Kidney epithelial cell (primary cell): ENCODE data around the gene ATP5IF1. TPM values are rescaled to one million over a fixed set of nuclear protein-coding genes. Genes with fewer than 3 reads are reported as not detected.

Source experiments
- DNase-seq: peaks from one replicate; pipeline ENCODE4 v3.0.0-alpha.2; 2010; ENCODE audit warnings: low read depth
- H3K27me3 ChIP-seq: 2 replicates; pipeline ENCODE4 v1.6.0; 2011; ENCODE audit warnings: low read length; ENCODE audit not compliant: control insufficient read depth, insufficient read depth
- H3K36me3 ChIP-seq: 2 replicates; pipeline ENCODE4 v1.5.1; 2011; ENCODE audit warnings: low read length; ENCODE audit not compliant: control insufficient read depth, insufficient read depth
- H3K4me3 ChIP-seq: 2 replicates; pipeline ENCODE4 v1.5.1; 2011; ENCODE audit warnings: low read depth, mild to moderate bottlenecking, control low read depth, low read length
- CTCF ChIP-seq: IDR thresholded peaks from 2 replicates; pipeline ENCODE4 v1.5.1; 2011; ENCODE audit warnings: mild to moderate bottlenecking, moderate library complexity, low read length, control low read depth, inconsistent platforms; ENCODE audit not compliant: insufficient read depth, poor library complexity, severe bottlenecking
- total RNA-seq: library from RNA; depleted of rRNA; stranded (reverse); fragments of >200 nt; gene quantifications from 2 replicates; pipeline ENCODE4 v1.2.3, GENCODE V29; 2015

ATP5IF1 gene
- total RNA-seq, 1 donor from 2014 or later, result 247 TPM

DNA sequence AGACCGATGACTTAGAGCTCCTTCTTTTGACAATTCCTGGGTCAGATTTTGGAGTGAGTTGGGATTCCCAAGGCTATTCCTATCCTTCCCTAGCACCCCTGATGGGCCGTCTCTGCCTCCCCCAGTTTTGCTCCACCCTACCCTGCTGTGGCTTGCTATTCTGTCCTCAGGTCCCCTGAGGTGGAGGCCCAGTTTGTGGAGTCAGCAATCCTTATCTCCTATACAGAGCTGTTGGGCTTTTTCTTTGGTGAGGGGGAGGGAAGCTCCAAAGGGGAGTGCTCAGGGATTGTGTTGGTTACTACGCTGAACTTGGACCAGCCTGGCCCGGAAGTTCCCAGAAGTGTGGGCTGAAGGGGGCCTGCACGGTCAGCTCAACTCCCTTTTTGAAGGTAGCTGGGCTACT, 31.0 kb downstream of the ATP5IF1 start:
- no peaks in the 10 kb centered on the region for H3K27me3 ChIP-seq
- no peak overlapping the region for H3K4me3 ChIP-seq
- no peak for DNase-seq
- TF ChIP-seq CTCF, result no peak
- no peaks in the 10 kb centered on the region for H3K36me3 ChIP-seq

- no peaks in the 10 kb centered on the region for H3K27me3 ChIP-seq
- H3K4me3 ChIP-seq, result no peak overlapping the region
- DNase-seq, result no peak
- TF ChIP-seq CTCF, result no peak
- peaks cover 2% of the 10 kb centered on the region for H3K36me3 ChIP-seq
Measured at GRCh38 chr1:28267633-28268032, 31.7 kb downstream of the ATP5IF1 start.

GRCh38 chr1:28269529-28269928, 33.6 kb downstream of the ATP5IF1 start:
- Histone ChIP-seq H3K4me3 (no peak overlapping the region), H3K27me3 (no peaks in the 10 kb centered on the region), H3K36me3 (peaks cover 2% of the 10 kb centered on the region)
- no peak for TF ChIP-seq CTCF
- no peak for DNase-seq

DNA sequence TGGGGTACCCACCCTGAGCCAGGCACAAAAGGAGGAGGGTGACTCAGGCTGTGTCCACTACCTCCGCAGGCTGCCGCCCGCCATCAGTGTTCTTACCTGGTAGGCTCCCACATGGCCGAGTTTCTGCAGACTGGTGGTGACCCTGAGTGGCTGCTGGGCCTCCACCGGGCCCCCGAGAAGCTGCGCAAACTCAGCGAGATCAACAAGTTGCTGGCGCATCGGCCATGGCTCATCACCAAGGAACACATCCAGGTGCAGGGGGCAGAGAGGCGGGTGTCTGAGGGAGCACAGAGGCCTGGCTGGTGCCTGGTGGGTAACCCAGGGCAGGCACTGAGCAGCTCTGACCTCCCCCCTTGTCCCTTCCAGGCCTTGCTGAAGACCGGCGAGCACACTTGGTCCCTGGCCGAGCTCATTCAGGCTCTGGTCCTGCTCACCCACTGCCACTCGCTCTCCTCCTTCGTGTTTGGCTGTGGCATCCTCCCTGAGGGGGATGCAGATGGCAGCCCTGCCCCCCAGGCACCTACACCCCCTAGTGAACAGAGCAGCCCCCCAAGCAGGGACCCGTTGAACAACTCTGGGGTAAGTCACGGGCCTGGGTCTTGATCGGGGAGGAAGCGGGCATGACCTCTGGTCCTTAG, 36.4 kb downstream of the ATP5IF1 start:
- TF ChIP-seq CTCF, result no peak
- no peak for DNase-seq
- Histone ChIP-seq H3K36me3 (peaks cover 4% of the 10 kb centered on the region), H3K27me3 (no peaks in the 10 kb centered on the region), H3K4me3 (no peak overlapping the region)

GRCh38 chr1:28273216-28273860, 37.4 kb downstream of the ATP5IF1 start:
- Histone ChIP-seq H3K27me3 (no peaks in the 10 kb centered on the region), H3K36me3 (peaks cover 5% of the 10 kb centered on the region), H3K4me3 (no peak overlapping the region)
- no peak for DNase-seq
- TF ChIP-seq CTCF, result no peak

GRCh38 chr1:28278763-28279162, 42.8 kb downstream of the ATP5IF1 start:
- H3K36me3 ChIP-seq, result peaks cover 10% of the 10 kb centered on the region
- TF ChIP-seq CTCF, result no peak

More at GRCh38 chr1:28278763-28279162, 42.8 kb downstream of the ATP5IF1 start:
- no peak for DNase-seq
- H3K4me3 ChIP-seq, result no peak overlapping the region
- no peaks in the 10 kb centered on the region for H3K27me3 ChIP-seq
